ENCODE data around the gene AP2B1. TPM values are rescaled to one million over a fixed set of nuclear protein-coding genes. Genes with fewer than 3 reads are reported as not detected.

AP2B1 gene
- total RNA-seq, 1 experiment from 2014 or later: 217 TPM

- H3T11ph ChIP-seq (ENCODE audit: low read length): no peak overlapping the region
- no peak overlapping the region for H2BK15ac ChIP-seq (ENCODE audit: low read depth, low read length)
- no peak for TF ChIP-seq CTCF (conservative IDR thresholded peaks at IDR 0.05)
- no peak overlapping the region for H4K91ac ChIP-seq (ENCODE audit: insufficient read length, low read depth, low read length)
- H3K56ac ChIP-seq (ENCODE audit: insufficient read length, low read depth, low read length): no peak overlapping the region
- no peak overlapping the region; a peak in 1 of 7 replicates for H3K27ac Mint-ChIP-seq
- no peak overlapping the region for H4K5ac ChIP-seq (ENCODE audit: insufficient read length, low read depth, low read length)
- H3K27me3 ChIP-seq (ENCODE audit: insufficient read depth, low read length): peaks cover 9% of the 10 kb centered on the region; the same call in 1 of the 2 replicates
- H3K23ac ChIP-seq (ENCODE audit: insufficient read length, low read depth, low read length): no peak overlapping the region
- H3K9me3 ChIP-seq (ENCODE audit: control insufficient read depth, low read depth, low read length): no peaks in the 10 kb centered on the region
- H2BK20ac ChIP-seq (ENCODE audit: low read depth, low read length, poor library complexity, severe bottlenecking): no peak overlapping the region
- H3K79me2 ChIP-seq (ENCODE audit: insufficient read depth, low read length): no peaks in the 10 kb centered on the region
- DNase-seq: no peak
- H4K20me1 ChIP-seq (ENCODE audit: control insufficient read depth, insufficient read depth, insufficient read length): no peaks in the 10 kb centered on the region
- no CpG with 5 or more reads among the region's 29 CpGs for WGBS (ENCODE audit: extremely low coverage, insufficient read length, low lambda C conversion rate)
- no peak overlapping the region for H2AFZ ChIP-seq (ENCODE audit: low read length)
- H3K4me1 Mint-ChIP-seq: peaks cover 18% of the 10 kb centered on the region in 2 experiments
- H3K27ac ChIP-seq (ENCODE audit: insufficient read length, low read depth, low read length): no peak overlapping the region
- no peak overlapping the region for H2BK120ac ChIP-seq (ENCODE audit: low read depth, low read length, poor library complexity, severe bottlenecking)
- no peak overlapping the region for H4K8ac ChIP-seq (replicated peaks; ENCODE audit: insufficient read length, low read depth, low read length)
- no peak overlapping the region for H3K14ac ChIP-seq (ENCODE audit: insufficient read depth, low read length)
- H3K18ac ChIP-seq (ENCODE audit: insufficient read length, low read depth, low read length): no peak overlapping the region
- peaks cover 6% of the 10 kb centered on the region for H3K23me2 ChIP-seq (ENCODE audit: insufficient read length, low read depth, low read length, poor library complexity, severe bottlenecking)
- no peaks in the 10 kb centered on the region for H3K79me1 ChIP-seq (ENCODE audit: insufficient read depth, low read depth, low read length, poor library complexity, severe bottlenecking)
- no peak overlapping the region for H2BK12ac ChIP-seq (ENCODE audit: insufficient read length, low read depth, low read length)
- no peak overlapping the region for H2AK5ac ChIP-seq (ENCODE audit: insufficient read length, low read length)
- H2BK5ac ChIP-seq (ENCODE audit: insufficient read length, low read length): no peak overlapping the region
- H3K9me3 Mint-ChIP-seq: peaks cover 0 to 2% of the 10 kb centered on the region in 2 experiments; a peak in 1 of 5 replicates
- H3K27me3 Mint-ChIP-seq (ENCODE audit: low read depth): peaks cover 51% of the 10 kb centered on the region
- no peak overlapping the region for H3K4me3 Mint-ChIP-seq
- H3K4me2 ChIP-seq (ENCODE audit: insufficient read depth, insufficient read length, low read length): no peak overlapping the region
- no peak overlapping the region for H3K9ac ChIP-seq (ENCODE audit: extremely low read depth, insufficient read length, low read length)
- no peak overlapping the region for H3K4ac ChIP-seq (ENCODE audit: low read depth, low read length)
- no peaks in the 10 kb centered on the region; the same call in 1 of the 2 replicates for H3K4me1 ChIP-seq (ENCODE audit: insufficient read depth, low read length)
- no peaks in the 10 kb centered on the region; a peak in 1 of 7 replicates for H3K36me3 Mint-ChIP-seq (ENCODE audit: insufficient read depth in 1 of 3, low read depth in 3 of 3)
Observed at GRCh38 chr17:35735036-35735805, 148.1 kb downstream of the AP2B1 start.

Measured in H9 (cell line).